Stimulated activated CD8-positive, alpha-beta memory T cell treated with anti-CD3 and anti-CD28 coated beads, Interleukin-12 subunit alpha, Interleukin-12 subunit beta, amount 100 ng/mL, for 1 hour (primary cell): Measurements from ENCODE around the gene WBP4.
"Not testable (repeated sequence)": the region's sequence is repeated elsewhere in the genome, so short reads cannot be mapped to it uniquely, and the experiment has no call there.

Experiments used
- DNase-seq: peaks from one replicate; pipeline ENCODE4 v3.0.0-alpha.2; 2020; ENCODE audit warnings: low read depth

The WBP4 gene

DNA sequence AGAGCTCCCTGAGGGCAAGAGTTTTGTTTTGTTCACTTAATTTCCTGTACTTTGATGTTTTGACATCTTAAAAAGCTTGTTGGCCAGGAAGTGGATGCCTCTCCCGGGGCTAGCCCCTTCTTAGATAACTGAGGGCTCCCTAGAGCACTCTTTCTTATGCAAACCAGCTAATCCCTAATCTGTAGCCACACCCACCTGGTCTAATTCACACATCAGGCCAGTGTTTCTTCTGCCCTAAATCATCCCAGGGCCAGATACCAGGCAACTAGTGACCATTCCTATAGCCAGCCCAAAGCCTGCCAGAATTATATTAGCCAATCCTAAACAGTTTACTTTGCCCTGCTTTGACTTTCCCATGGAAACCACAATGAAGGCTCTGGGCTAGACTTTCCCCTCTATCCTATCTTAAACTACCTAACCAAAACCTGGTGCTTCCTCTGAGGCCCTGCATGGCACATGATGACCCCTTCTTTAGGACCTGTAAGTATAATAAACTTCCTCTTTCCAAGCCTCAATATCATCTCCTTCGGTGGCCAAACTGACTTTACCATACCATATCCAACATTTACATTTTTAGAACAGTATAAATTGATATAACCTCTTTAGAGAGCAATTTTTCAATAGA lies 24.8 kb downstream of the WBP4 start:
- no peak for DNase-seq

DNA sequence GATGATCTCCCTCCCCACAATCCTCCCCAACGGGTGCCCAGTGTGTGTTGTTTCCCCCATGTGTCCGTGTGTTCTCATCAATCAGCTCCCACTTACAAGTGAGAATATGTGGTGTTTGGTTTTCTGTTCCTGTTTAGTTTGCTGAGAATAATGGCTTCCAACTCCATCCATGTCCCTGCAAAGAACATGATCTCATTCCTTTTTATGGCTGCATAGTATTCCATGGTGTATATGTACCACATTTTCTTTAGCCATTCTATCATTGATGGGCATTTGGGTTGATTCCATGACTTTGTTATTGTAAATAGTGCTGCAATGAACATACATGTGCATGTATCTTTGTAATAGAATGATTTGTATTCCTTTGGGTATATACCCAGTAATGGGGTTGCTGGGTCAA lies 34.4 kb downstream of the WBP4 start:
- DNase-seq = not testable (repeated sequence)

DNA sequence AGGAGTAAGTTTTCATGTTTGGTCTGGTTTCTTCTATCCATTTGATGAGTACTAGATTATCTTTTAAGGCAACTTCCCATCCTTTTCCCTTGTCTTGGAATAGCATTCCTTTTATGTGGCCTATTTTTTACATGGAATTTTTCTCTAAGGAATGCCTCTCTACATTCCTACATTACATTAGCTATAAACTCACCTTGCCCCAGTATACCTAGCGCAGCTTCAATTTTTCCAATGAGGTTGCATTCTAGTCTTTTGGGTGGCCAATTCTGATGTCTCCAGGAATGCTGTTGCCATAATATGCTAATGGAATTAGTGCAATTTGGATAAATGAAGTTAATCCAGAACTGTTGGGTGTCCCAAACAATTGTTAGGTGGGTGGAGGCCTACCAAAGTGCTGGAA lies 37.5 kb downstream of the WBP4 start:
- DNase-seq = no peak

GRCh38 chr13:41099986-41100385 lies 38.7 kb downstream of the WBP4 start:
- no peak for DNase-seq

DNA sequence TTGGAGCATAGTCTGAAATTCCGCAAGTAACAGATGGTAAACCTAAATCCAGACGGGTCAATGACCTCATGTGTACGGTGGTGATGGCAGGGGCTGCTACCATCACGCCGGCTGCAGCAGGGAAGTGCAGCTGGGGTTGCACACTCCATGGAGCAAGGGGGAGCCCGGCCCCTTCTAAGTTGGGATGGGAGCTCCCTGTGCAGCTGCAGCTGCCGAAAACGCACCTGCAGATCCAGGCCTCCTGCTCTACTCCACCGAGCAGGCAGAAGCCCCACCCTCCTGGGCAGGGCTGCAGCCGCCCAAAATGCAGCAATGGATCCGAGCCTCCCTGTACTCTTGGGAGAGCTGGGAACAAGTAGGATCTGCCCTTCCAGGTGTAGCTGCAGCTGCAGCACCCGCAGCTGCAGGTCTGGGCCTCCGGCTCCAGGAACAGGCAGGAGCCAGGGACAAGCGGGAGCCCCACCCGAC lies 45.8 kb downstream of the WBP4 start:
- DNase-seq = no peak

DNA sequence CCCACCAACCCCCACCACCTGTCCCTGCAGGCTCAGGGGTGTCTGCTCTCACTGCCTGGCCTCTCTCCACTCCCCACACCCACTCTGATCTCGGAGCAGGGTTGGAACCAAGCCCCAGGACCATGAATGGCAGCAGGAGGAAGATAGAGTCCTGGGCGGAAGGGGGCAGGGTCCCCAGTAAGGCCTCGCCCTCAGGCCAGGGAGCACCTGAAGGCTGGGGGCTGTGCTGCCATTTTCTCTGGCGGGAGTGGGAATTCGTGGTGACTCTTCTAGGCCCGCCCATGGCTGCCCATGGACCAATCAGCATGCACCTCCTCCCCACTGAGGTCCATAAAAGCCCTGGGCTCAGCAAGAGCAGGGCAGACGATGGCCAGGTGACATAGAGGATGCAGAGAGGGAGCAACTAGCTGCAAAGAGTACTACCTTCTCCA lies 46.3 kb downstream of the WBP4 start:
- no peak for DNase-seq

GRCh38 chr13:41111454-41111853 lies 50.1 kb downstream of the WBP4 start:
- no peak for DNase-seq

DNA sequence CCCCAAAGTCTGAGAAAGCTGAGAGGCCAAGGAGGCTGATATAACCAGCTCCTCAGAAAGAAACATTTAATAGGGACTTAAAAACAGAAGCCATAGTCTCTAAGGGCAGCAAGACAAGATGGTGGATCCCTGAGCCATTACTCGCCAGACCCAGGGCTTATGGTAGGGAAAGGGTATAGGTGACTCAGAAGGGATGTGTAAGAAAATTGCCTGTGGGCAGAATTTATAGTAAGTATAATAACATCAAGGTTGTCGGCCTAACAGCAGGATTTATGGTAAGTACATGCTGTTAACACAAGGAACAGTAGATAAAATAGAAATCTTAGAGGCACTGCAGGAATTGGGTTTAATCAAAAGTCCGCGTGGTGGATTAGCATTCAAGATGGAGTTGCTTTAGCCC lies 56.6 kb downstream of the WBP4 start:
- no peak for DNase-seq

DNA sequence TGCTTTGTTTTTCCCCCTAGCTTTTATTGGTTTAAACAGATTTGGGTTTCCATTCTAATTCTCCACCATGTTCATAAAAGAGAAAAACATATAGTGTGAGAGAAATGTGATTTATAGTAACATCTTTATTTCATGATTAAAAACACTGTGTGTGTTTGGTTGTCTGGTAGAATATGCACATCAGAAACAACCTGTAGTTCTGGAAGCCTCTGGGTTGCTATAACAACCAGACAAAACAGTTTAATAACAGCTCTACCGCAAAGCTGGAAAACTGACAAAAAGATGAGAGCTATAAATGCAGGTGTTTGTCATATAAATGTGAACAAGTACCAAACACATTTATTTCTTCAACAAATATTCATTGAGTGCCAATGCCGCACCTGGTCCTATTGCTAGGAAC lies 61.5 kb downstream of the WBP4 start:
- DNase-seq = no peak

DNA sequence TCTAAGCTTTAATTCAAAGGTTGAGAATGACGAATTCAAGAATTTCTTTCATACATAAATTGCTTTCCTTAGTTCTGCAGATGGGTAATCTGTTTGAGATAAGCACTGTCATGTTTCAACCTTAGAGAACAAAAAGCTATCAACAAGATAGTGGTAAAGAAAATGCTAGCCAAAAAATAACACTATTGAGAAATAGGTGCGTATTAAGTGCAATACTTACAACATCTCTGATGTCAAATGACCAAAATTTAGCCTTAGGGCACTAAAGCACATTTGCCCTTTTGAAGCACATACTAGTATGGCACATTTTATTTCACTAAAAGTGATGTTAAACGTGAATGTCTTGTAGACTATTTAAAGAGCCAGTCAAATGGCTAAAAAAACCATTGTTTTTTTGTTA lies 66.4 kb downstream of the WBP4 start:
- DNase-seq = no peak

DNA sequence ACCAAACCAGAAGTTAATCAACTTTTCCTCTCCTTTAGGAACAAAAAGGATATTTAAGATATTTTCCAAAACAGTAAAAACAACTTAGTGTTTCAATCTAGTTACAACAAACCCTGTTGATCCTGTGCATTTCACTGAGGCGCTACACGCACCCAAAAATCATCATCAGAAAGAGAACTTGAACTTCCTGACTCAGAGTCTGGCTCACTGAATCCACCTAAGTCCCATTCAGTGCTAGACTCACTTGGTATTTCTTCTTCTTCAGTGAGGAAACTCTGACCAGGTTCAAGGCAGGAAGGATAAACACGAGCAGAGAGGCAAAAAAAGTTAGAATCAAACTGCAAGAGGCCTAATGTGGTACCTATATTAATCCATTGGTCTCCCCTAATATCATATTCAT lies 69.0 kb downstream of the WBP4 start:
- no peak for DNase-seq

DNA sequence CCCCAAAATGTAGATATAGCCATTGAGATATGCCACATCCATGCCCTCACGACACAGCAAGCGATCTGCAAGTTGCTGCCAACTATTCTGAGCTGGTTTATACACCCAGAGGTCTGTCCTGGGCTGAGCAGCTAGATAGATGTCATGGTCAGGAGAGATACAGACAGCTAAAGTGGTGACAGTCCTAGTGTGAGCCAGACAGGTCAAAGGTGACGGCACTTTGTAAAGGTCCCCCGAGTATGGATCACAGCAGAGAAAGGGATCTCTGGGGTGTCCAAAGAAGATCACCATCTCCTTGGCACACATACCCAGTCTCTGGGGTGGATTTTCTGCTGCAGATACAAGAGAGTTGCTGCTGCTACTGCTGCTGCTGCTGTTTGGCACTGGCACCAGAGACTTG lies 69.9 kb downstream of the WBP4 start:
- DNase-seq = not testable (repeated sequence)

DNA sequence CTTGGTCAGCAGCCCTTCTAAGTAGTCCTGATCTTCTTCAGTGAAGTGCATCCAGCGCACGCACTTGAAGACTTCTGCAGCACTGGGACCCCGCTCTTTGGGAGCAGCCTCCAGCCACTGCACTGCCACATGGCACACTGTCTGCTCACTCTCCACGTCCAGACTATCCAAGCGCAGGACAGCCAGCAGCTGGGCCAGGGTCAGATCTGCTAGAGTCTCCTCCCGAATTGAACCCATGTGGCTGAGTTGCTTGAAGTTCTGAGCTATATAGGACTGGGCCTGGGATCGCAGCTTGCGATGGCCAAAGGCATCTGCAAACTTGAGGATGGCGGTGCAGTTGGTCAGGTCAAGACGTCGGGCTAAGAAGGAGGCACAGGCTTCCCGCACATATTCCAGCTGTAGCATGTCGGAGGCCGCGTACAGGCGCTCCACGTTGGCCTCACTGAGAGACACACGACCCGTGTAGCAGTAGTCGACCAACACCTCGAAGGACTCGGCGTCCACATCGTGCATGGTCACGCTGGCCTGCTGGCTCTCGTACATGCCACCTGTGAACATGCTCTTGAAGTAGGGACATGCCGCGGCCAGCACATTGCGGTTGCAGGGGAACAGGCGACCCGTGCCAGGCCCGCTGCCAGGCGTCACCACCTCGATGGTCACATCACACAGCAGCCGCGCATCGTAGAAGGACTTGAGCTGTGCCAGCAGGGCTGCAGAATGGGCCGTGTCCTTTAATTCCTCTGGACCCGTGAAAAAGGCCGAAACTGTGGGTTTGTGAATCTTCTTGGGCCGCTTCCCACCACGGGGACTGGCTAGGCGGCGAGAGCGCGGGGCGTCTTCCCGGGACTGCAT lies 70.6 kb downstream of the WBP4 start:
- not testable (repeated sequence) for DNase-seq

GRCh38 chr13:41132512-41133152 lies 71.3 kb downstream of the WBP4 start, which contains the start of gene KBTBD6:
Gene KBTBD6 (minus strand): TSS chr13:41132802. CDS start chr13:41132511, 291 bp downstream.
- DNase-seq = peak; percentile 87
